HCT116 (cell line): ENCODE measurements around the gene USF2. TPM values are rescaled to one million over a fixed set of nuclear protein-coding genes. Genes with fewer than 3 reads are reported as not detected.

Experiments used
- ATAC-seq: fragments of 200-7000 bp; cut with Tn5 transposase; 2 replicates; pipeline ENCODE4 v1.9.1; 2020; ENCODE audit warnings: mild to moderate bottlenecking, moderate library complexity
- BruUV-seq: library from RNA; stranded (reverse); fragments of 400-500 nt; replicated peaks from 2 replicates; lab custom pipeline; 2021; lab: Mats Ljungman, UMichigan
- CTCF ChIA-PET: fragments of 300-600 bp; sonication (Branson Sonifier 250); formaldehyde crosslinking; loops from one replicate; lab custom pipeline; 2021; ENCODE audit warnings: antibody characterized with exemption; lab: Charles Lee
- POLR2A ChIA-PET: fragments of 300-600, 350-600 bp; sonication (Branson Sonifier 250); formaldehyde crosslinking; loops from one replicate; lab custom pipeline; 2021; ENCODE audit warnings: antibody characterized with exemption; lab: Charles Lee
- RAD21 ChIA-PET, 2 experiments: fragments of 300-600 bp; sonication (Branson Sonifier 250); formaldehyde crosslinking; loops; one replicate each; lab custom pipeline; 2023; ENCODE audit warnings: low total read pairs in 2 of 2; ENCODE audit not compliant: uncharacterized antibody in 2 of 2, unreplicated experiment in 2 of 2, low non-redundant PET in 1 of 2; lab: Charles Lee
- DNase-seq: peaks from one replicate; pipeline ENCODE4 v3.0.0-alpha.2; 2010; ENCODE audit warnings: low read depth, low spot score
- H2AFZ ChIP-seq: fragments of 200-600 bp; shearing (Covaris generic), sonication (generic); 2 replicates; pipeline ENCODE4 v1.6.1; 2017; ENCODE audit warnings: low read depth, mixed run types, mixed read lengths, antibody characterized with exemption, low read length; ENCODE audit not compliant: poor library complexity, severe bottlenecking
- H3K27ac ChIP-seq: 2 replicates; pipeline ENCODE4 v1.5.1; 2012; ENCODE audit warnings: low read depth, low read length
- H3K27me3 ChIP-seq: fragments of 200-600 bp; sonication (generic); 2 replicates; pipeline ENCODE4 v1.6.1; 2016; ENCODE audit warnings: mixed run types, low read length, mixed read lengths; ENCODE audit not compliant: insufficient read depth
- H3K36me3 ChIP-seq, 2 experiments: fragments of 200-500 bp in 1 of 2; fragments of 200-600 bp in 1 of 2; sonication (Bioruptor generic) in 1 of 2; sonication (generic) in 1 of 2; 2 replicates each; pipeline versions ENCODE4 v1.5.1 to v1.6.1; 2014 to 2016; ENCODE audit warnings: low read length in 2 of 2, inconsistent platforms in 1 of 2, mixed read lengths in 1 of 2, mixed run types in 1 of 2; ENCODE audit not compliant: insufficient read depth in 2 of 2, control insufficient read depth in 1 of 2
- H3K4me1 ChIP-seq, 2 experiments: fragments of 200-600 bp in 1 of 2; sonication (generic) in 1 of 2; 2 replicates each; pipeline versions ENCODE4 v1.5.1 to v1.6.1; 2012 to 2017; ENCODE audit warnings: low read length in 2 of 2, inconsistent platforms in 1 of 2, mild to moderate bottlenecking in 1 of 2, mixed read lengths in 1 of 2, mixed run types in 1 of 2, moderate library complexity in 1 of 2; ENCODE audit not compliant: insufficient read depth in 2 of 2, control insufficient read depth in 1 of 2
- H3K4me2 ChIP-seq: fragments of 200-600 bp; sonication (generic); 2 replicates; pipeline ENCODE4 v1.6.1; 2017; ENCODE audit warnings: mixed run types, low read length, mixed read lengths
- H3K4me3 ChIP-seq, 2 experiments: fragments of 200-600 bp in 1 of 2; sonication (generic) in 1 of 2; replicated peaks in 1 of 2; 2 replicates each; pipeline ENCODE4 v1.5.1; 2011 to 2016; ENCODE audit warnings: low read length in 2 of 2, control low read depth in 1 of 2, low read depth in 1 of 2, mild to moderate bottlenecking in 1 of 2, mixed read lengths in 1 of 2, mixed run types in 1 of 2
- H3K79me2 ChIP-seq: fragments of 200-600 bp; sonication (generic); 2 replicates; pipeline ENCODE4 v1.6.1; 2017; ENCODE audit warnings: mild to moderate bottlenecking, mixed run types, low read length, moderate library complexity, mixed read lengths; ENCODE audit not compliant: insufficient read depth
- H3K9ac ChIP-seq: fragments of 200-600 bp; sonication (generic); 2 replicates; pipeline ENCODE4 v1.6.1; 2016; ENCODE audit warnings: low read length, mixed read lengths
- H3K9me2 ChIP-seq: fragments of 200-600 bp; sonication (generic), shearing (Covaris generic); 2 replicates; pipeline ENCODE4 v1.6.1; 2017; ENCODE audit warnings: mixed run types, mild to moderate bottlenecking, moderate library complexity; ENCODE audit not compliant: insufficient read depth
- H3K9me3 ChIP-seq, 2 experiments: fragments of 200-500 bp in 1 of 2; fragments of 200-600 bp in 1 of 2; sonication (Bioruptor generic) in 1 of 2; sonication (generic) in 1 of 2; 2 replicates each; pipeline ENCODE4 v1.6.1; 2014 to 2017; ENCODE audit warnings: low read length in 2 of 2, mixed read lengths in 2 of 2, inconsistent platforms in 1 of 2, low read depth in 1 of 2, mild to moderate bottlenecking in 1 of 2, mixed run types in 1 of 2, moderate library complexity in 1 of 2; ENCODE audit not compliant: control insufficient read depth in 1 of 2, insufficient read depth in 1 of 2
- H4K20me1 ChIP-seq: fragments of 200-600 bp; sonication (generic), shearing (Covaris generic); 2 replicates; pipeline ENCODE4 v1.6.1; 2017; ENCODE audit warnings: mixed run types, mild to moderate bottlenecking, moderate library complexity; ENCODE audit not compliant: insufficient read depth
- CTCF ChIP-seq, 3 experiments: fragments of 200-600 bp in 1 of 3; sonication (generic) in 1 of 3; IDR thresholded peaks in 2 of 3; conservative IDR thresholded peaks in 1 of 3; 2 replicates each; pipeline ENCODE4 v1.5.1; 2012 to 2017; ENCODE audit warnings: low read depth in 2 of 3, low read length in 2 of 3, antibody characterized with exemption in 1 of 3, borderline replicate concordance in 1 of 3, control low read depth in 1 of 3, mild to moderate bottlenecking in 1 of 3, mixed read lengths in 1 of 3, mixed run types in 1 of 3, moderate library complexity in 1 of 3; ENCODE audit not compliant: insufficient read depth in 1 of 3
- EZH2 ChIP-seq: fragments of 200-600 bp; sonication (generic); IDR thresholded peaks from 2 replicates; pipeline ENCODE4 v1.6.1; 2017; ENCODE audit warnings: antibody characterized with exemption, mixed run types
- EZH2phosphoT487 ChIP-seq: fragments of 200-600 bp; IDR thresholded peaks from 2 replicates; pipeline ENCODE4 v1.6.1; 2018; ENCODE audit warnings: antibody characterized with exemption, borderline replicate concordance
- FOSL1 ChIP-seq: IDR thresholded peaks from 2 replicates; pipeline ENCODE4 v1.6.1; 2012; ENCODE audit warnings: low read depth
- JUND ChIP-seq: IDR thresholded peaks from 2 replicates; pipeline ENCODE4 v1.6.1; 2012
- POLR2A ChIP-seq: IDR thresholded peaks from 2 replicates; pipeline ENCODE4 v1.7.0; 2011; ENCODE audit warnings: borderline replicate concordance; ENCODE audit not compliant: insufficient read depth, insufficient read length; ENCODE audit errors: extremely low read depth
- SIN3A ChIP-seq: IDR thresholded peaks from 2 replicates; pipeline ENCODE4 v1.6.1; 2012; ENCODE audit warnings: low read depth
- SRF ChIP-seq: IDR thresholded peaks from 2 replicates; pipeline ENCODE4 v1.6.1; 2012; ENCODE audit warnings: low read depth
- TCF7L2 ChIP-seq: IDR thresholded peaks from 2 replicates; pipeline ENCODE4 v1.7.0; 2011; ENCODE audit warnings: borderline replicate concordance, inconsistent platforms; ENCODE audit not compliant: insufficient read depth, insufficient read length; ENCODE audit errors: extremely low read depth
- YY1 ChIP-seq: IDR thresholded peaks from 2 replicates; pipeline ENCODE4 v1.6.1; 2011; ENCODE audit warnings: low read length, low read depth, moderate library complexity, mild to moderate bottlenecking; ENCODE audit not compliant: insufficient replicate concordance; ENCODE audit errors: extremely low read depth
- ZFX ChIP-seq: fragments of 450-650 bp; IDR thresholded peaks from 2 replicates; pipeline ENCODE4 v1.6.1; 2017
- ZNF274 ChIP-seq: fragments of 200-500 bp; sonication (Bioruptor generic); IDR thresholded peaks from 2 replicates; pipeline ENCODE4 v1.6.1; 2014; ENCODE audit warnings: mild to moderate bottlenecking, low read depth, low read length, inconsistent platforms
- intact Hi-C: fragments of 100-400 bp; cut with micrococcal nuclease; formaldehyde crosslinking; loops from 2 replicates; pipeline ENCODE4 v1.10.0; 2022
- total RNA-seq: library from RNA; stranded (reverse); gene quantifications from one replicate; pipeline ENCODE4 v1.2.1, GENCODE V29; 2021; ENCODE audit not compliant: unreplicated experiment
- TF ChIP-seq, protein P1 (sequence below): IDR thresholded peaks from 2 replicates; pipeline ENCODE4 v1.6.1; 2012
- TF ChIP-seq, protein P2 (sequence below): IDR thresholded peaks from 2 replicates; pipeline ENCODE4 v1.6.1; 2011; ENCODE audit warnings: mild to moderate bottlenecking, low read length, moderate library complexity; ENCODE audit not compliant: insufficient replicate concordance; ENCODE audit errors: extremely low read depth
- TF ChIP-seq, protein P3 (sequence below): IDR thresholded peaks from 2 replicates; pipeline ENCODE4 v1.6.1; 2012; ENCODE audit warnings: low read depth

Gene USF2
- total RNA-seq, 1 experiment from 2014 or later = 98.4 TPM

DNA sequence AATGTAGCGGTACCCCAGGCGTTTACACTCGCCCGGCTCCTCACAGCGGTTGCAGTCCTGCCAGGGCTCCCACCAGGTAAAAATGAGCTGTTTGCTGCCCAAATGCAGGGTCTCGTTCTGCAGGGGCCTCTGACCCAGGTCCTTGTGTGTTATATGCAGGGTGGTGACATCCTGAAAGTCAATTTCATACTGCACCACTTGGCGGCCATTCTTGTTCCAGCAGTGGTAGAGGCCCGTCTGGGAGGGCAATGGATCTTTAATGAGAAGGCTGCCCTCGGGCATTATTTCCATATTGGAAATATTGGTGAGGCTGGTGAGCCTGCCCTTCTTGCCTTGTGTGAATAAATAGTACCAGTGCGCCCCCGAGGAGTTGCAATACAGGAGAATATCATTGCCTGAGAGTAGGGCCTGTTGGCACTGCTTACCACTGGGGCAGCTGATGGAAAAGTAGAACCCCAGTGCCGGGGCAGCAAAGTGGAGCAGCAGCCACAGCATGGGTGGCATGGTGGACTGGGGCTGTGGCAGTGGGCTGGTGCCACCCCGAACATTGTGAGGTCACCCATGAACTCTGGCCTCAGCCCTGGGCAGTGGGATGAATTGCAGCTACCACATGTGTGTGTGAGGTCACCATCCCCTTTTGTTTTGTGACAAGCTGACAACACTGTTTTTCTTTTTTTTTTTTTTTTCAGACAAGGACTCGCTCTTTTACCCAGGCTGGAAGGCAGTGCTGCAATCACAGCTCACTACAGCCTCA, 40.4 kb upstream of the USF2 start, which contains the start of gene FAM187B (continued):
- TF ChIP-seq CTCF (IDR thresholded peaks at IDR 0.05 in 2 of 3, conservative IDR thresholded peaks at IDR 0.05 in 1 of 3; ENCODE audit: borderline replicate concordance in 1 of 3, insufficient read depth in 1 of 3, low read depth in 2 of 3, low read length in 2 of 3) = no peak
- no peak for TF ChIP-seq JUND
- no peak for TF ChIP-seq EZH2
- TF ChIP-seq POLR2A = no peak
- TF ChIP-seq, protein P1, sequence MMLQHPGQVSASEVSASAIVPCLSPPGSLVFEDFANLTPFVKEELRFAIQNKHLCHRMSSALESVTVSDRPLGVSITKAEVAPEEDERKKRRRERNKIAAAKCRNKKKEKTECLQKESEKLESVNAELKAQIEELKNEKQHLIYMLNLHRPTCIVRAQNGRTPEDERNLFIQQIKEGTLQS = no peak
- no peak for TF ChIP-seq SIN3A
- TF ChIP-seq ZFX = no peak
- no peak for TF ChIP-seq TCF7L2

- no peak overlapping the region for H3K4me2 ChIP-seq
- peaks cover 0 to 5% of the 10 kb centered on the region in 2 experiments; a peak in 1 of 4 replicates for H3K9me3 ChIP-seq
- intact Hi-C loops = no loop called here
- H3K27me3 ChIP-seq = no peaks in the 10 kb centered on the region
- ChIA-PET RAD21 (no interaction called here), CTCF (no interaction called here), POLR2A (no interaction called here)
- ATAC-seq = no peak
- DNase-seq = no peak
- H3K79me2 ChIP-seq = no peaks in the 10 kb centered on the region
- no peaks in the 10 kb centered on the region for H3K36me3 ChIP-seq
- no peak overlapping the region for H3K4me3 ChIP-seq
- H3K9ac ChIP-seq = no peak overlapping the region
- no TSS peak for BruUV-seq
- peaks cover 6 to 10% of the 10 kb centered on the region in 2 experiments; a peak in 3 of 4 replicates for H3K4me1 ChIP-seq
- H2AFZ ChIP-seq = no peak overlapping the region
- H4K20me1 ChIP-seq = no peaks in the 10 kb centered on the region
- H3K27ac ChIP-seq = no peak overlapping the region
- no peaks in the 10 kb centered on the region for H3K9me2 ChIP-seq
- TF ChIP-seq, protein P1 = no peak
- TF ChIP-seq ZFX (no peak), POLR2A (no peak), FOSL1 (no peak), EZH2phosphoT487 (no peak), SRF (no peak), YY1 (no peak), ZNF274 (no peak)
- TF ChIP-seq, protein P2, sequence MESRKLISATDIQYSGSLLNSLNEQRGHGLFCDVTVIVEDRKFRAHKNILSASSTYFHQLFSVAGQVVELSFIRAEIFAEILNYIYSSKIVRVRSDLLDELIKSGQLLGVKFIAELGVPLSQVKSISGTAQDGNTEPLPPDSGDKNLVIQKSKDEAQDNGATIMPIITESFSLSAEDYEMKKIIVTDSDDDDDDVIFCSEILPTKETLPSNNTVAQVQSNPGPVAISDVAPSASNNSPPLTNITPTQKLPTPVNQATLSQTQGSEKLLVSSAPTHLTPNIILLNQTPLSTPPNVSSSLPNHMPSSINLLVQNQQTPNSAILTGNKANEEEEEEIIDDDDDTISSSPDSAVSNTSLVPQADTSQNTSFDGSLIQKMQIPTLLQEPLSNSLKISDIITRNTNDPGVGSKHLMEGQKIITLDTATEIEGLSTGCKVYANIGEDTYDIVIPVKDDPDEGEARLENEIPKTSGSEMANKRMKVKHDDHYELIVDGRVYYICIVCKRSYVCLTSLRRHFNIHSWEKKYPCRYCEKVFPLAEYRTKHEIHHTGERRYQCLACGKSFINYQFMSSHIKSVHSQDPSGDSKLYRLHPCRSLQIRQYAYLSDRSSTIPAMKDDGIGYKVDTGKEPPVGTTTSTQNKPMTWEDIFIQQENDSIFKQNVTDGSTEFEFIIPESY = no peak
- TF ChIP-seq, protein P3, sequence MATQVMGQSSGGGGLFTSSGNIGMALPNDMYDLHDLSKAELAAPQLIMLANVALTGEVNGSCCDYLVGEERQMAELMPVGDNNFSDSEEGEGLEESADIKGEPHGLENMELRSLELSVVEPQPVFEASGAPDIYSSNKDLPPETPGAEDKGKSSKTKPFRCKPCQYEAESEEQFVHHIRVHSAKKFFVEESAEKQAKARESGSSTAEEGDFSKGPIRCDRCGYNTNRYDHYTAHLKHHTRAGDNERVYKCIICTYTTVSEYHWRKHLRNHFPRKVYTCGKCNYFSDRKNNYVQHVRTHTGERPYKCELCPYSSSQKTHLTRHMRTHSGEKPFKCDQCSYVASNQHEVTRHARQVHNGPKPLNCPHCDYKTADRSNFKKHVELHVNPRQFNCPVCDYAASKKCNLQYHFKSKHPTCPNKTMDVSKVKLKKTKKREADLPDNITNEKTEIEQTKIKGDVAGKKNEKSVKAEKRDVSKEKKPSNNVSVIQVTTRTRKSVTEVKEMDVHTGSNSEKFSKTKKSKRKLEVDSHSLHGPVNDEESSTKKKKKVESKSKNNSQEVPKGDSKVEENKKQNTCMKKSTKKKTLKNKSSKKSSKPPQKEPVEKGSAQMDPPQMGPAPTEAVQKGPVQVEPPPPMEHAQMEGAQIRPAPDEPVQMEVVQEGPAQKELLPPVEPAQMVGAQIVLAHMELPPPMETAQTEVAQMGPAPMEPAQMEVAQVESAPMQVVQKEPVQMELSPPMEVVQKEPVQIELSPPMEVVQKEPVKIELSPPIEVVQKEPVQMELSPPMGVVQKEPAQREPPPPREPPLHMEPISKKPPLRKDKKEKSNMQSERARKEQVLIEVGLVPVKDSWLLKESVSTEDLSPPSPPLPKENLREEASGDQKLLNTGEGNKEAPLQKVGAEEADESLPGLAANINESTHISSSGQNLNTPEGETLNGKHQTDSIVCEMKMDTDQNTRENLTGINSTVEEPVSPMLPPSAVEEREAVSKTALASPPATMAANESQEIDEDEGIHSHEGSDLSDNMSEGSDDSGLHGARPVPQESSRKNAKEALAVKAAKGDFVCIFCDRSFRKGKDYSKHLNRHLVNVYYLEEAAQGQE = no peak
Measured at GRCh38 chr19:35229601-35230000, 39.2 kb upstream of the USF2 start.
